RPMI8226 (cell line): ENCODE measurements around the gene SV2C.

Experiments used
- DNase-seq: peaks from one replicate; pipeline ENCODE4 v3.0.0-alpha.2; 2015

SV2C gene

GRCh38 chr5:76388791-76389512, 305.8 kb downstream of the SV2C start:
- DNase-seq, result no peak

- no peak for DNase-seq
These were observed 306.5 kb downstream of the SV2C start for GRCh38 chr5:76389513-76390154.

DNA sequence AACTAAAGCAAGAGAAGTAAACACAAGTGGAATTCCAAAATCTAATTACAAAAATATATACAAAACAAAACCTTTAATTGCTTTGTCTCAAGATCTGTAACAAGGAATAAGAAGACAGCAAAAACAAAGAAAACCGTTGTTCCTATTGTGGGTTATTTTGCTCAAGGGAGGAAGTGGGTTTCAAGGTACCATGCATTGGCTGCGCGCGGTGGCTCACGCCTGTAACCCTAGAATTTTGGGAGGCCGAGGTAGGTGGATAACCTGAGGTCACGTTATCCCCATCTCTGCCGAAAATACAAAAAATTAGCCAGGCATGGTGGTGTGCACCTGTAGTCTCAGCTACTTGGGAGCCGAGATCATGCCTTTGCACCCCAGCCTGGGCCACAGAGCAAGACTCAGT, 307.8 kb downstream of the SV2C start:
- DNase-seq, result no peak

DNA sequence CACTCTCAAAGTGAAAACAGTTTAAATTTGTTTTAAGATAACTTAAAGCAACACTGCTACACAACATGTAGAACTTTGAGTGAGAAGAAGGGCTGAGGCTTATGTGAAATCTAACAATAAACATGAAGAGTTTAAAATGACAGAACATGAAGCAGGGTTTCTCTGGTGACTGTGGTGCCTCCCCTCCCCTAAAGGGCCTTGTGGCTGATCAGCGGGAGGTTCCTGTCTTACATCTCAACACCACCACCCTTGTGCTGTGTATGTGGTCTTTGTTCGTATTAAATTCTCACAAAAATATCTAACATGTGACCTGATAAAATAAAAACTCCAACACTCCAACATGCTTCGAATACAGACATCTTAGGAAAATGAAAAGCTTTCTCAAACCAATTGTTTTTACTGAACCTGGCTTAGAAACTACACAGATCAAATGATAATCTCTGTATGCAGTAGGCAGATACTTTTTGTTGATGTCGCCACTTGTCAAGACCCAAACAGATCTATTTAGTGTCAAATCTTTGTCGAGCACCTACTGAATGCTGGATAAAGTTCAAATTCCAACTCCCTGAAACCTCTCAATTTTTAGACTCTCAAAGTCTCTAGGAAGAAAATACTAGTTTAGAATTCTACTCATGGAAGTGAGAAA, 310.0 kb downstream of the SV2C start:
- DNase-seq, result no peak

DNA sequence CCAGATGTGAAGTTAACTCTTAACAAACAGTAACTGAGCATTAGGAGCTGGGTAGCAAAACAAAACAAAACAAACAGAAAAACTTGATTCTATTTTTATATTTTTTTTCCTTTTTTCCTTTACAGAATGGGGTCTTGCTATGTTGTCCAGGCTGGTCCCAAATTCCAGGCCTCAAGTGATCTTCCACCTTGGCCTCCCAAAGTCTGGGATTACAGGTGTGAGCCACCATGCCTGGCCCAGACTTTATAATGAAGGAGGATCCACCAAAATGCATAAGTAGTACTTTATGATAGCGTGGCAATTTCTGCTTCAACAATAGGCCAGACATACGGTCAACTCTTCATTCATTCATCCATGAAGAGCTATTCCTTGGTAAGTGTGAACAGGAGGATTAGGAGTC, 314.0 kb downstream of the SV2C start:
- DNase-seq, result no peak

DNA sequence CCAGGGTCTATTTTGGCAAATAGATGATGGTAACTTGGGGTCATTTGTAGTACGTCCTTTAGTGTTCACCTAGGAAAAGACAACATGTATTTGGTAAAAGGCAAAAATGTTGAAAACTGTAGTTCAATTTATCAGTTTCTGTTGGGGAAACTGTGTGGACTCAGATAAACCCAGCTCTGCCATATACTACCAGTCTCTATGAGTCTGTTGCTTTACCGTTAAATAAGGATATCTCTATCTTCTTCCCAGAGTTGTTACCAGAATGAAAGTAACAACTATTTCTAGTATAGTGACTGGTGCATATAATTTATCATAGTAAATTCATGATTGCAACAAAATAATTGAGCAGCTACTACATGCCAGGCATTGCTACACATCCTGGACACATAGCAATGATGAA, 316.1 kb downstream of the SV2C start:
- DNase-seq, result no peak

DNA sequence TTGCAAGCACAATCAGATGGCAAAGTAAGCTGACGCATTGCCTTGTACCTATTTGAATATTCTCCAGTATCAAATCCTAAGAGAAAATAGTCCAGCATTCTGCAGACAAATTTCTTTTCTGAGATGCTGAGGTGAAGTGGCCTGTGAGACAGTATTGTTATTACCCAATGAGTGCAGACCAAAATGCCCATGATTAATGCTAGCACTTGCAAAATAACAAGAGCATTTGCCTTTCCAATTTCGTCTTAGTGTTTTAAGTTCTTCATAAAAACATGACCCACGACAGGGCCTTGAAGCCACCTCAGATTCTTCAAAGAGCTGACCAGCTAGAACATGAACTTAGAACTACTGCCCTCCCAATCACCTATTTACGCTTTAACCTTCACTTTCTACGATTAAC, 317.3 kb downstream of the SV2C start:
- DNase-seq, result no peak

DNA sequence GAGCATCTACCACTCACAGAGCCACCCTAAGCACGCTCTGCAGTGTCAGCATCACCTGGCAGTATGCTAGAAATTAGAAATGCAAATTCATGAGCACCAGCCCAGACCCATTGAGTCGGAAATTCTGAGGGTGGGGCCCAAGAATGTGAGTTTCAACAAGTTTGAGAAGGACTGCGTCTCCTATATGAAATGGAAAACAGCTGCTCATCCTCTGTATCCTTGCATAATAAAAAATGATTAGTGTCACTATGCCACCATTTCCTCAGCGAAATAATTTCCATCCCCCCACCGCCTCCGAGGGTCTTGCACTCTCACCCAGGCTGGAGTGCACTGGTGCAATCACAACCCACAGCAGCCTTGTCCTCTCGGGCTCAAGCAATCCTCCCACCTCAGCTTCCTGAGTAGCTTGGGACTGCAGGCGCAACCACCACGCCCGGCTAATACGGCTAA, 318.6 kb downstream of the SV2C start:
- DNase-seq, result peak; percentile 92

DNA sequence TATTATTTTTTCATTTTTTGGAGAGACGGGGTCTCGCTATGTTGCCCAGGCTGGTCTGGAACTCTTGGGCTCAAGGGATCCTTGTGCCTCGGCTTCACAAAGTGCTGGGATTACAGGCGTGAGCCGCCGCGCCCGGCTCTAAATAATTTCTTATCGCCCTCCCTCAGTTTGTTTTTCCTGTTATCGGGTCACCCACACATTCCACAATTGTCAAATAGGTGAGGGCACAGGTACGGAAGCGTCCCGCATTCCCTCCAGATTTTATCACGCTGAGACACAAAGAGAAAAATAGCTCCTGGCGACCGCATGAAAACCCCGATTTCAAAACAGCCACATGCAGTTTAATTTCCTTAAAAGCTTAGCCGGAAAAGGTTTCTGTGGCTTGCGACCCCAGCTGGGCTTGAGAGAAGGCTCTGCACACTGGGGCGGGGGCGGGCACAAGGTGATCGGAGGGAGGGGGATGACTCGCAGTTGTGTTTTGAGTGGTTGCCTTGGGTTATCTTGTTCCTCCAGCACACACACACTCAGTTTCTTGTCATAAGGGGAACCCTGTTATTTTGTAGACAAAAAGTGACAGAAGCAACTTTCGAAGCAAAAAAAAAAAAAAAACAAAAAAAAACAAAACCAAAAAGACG, 319.2 kb downstream of the SV2C start:
- peak; percentile 94 for DNase-seq

DNA sequence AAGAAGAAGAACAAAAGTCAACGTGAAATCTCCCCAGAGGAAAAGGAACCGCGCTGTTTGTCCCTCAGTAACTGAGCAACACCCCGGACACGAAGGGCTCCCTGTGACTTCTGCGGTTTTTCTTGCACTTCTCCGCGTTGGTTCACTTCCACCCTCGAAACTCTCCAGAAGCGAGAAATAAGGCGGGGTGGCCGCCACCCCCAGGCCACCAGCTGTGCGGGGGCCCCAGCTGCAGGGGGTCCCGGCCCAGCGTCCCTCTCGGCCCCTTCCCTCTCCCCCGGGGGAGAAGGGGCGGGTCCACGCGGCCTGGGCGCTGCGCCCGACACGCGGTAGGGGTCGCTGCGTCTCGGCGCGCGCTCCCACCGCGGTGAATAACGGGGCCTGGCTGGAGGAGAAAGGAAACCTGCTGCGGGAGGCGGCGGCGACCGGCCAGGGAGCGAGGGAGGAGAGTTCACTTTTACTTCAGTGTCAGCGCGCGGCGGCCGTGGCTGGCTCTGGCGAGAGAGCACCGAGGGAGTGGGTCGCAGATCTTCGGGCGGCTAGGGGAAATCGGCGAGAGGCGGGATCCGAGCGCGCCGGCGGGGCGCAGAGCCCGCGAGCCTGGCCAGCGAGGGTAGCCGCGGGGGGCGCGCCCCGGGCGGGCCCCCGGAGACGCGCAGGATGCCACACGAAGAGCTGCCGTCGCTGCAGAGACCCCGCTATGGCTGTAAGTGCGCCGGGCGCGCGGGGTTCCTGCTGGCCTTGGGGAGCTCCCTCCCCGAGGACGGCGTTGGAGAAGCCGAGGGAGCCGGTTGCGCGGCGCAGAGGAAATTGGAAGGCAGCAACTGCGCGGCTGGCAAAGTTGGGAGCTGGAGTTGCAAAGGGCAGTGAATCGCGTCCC, 319.9 kb downstream of the SV2C start, which contains the start of gene IQGAP2:
Gene IQGAP2, plus strand, starts transcription at position 400 of the 880 bp plus-strand sequence. Its CDS starts 261 bp downstream, at position 661.
- DNase-seq, result peak; percentile 96
